GM19455 (cell line): ENCODE data around the gene RECK.
"Not testable (repeated sequence)": the region's sequence is repeated elsewhere in the genome, so short reads cannot be mapped to it uniquely, and the experiment has no call there.

Experiments used
- ATAC-seq: cut with Tn5 transposase; IDR thresholded peaks from one replicate; pipeline ENCODE4 v1.9.1; 2021; ENCODE audit not compliant: unreplicated experiment

The RECK gene

DNA sequence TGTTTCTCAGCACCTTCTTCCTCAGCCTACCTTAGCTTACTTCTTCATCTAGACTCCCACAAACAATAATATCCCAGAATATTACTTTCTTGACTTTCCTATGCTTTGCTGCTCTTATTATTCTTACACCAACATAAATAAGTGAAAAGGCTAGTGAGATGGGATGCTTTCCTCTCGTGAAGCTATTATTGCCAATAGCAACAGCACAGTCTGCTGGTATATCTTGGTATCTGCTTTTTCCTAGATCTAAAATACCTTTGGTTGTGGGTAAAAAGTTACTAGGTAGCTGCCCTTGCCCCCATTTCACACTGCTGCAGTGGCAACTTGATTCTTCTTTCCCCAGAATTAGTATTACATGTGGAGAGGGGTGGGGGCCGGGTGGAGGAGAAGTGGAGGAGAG lies 73.7 kb downstream of the RECK start:
- no peak for ATAC-seq

DNA sequence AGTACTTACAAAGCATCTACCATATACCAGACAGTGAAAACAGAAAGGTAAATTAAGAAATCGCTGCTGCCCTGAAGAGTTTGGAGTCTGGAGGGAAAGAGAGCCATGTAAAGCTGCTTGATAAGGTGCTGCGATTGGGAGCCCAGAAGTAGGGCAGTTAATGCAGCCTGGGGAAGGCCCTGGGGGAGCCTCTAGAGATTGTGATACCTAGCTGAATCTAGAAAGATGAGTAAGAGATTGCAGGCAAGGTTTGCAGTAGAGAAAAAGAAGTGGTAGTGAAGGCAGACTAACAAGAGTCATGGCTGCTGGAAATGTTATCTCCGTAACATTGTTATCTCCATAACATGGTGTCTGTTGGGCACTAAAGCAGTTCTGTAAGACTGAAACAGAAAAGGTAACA lies 75.8 kb downstream of the RECK start:
- ATAC-seq, result no peak

DNA sequence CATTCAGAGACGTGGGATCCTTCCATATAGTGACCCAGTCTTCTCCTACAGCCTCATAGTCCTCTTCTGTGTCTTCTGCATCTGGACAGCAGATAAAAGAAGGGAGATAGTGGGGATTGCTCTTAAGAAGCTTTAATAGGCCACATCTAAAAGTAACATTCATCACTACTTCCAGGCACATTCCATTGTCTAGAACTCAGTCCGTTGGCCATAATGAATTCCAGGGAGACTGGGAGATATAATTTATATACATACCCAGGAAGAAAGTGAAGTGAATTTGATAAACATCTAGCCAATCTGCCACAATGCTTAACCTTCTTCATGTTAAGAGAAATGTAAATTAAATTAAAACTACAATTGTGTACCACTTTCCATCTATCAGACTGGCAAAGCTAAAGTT lies 77.3 kb downstream of the RECK start:
- ATAC-seq, result no peak

DNA sequence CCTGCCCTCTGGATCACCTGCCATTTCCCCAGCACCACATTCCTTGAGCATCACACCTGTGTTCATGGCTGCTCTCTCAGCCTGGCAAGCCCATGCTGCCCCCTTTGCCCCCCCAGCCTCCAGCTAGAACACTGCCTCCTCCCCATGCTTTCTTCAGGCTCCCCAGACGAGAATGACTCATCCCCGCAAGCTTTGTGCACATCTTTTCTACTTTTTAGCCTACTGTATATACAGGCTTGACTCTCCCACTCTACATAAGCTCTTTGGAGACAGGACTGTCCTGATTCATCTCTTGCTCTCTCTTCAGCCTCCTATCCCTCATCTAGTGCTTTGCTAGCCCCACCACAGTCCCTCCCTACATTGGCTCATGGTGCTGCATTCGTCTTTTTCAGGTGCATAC lies 79.9 kb downstream of the RECK start:
- no peak for ATAC-seq

DNA sequence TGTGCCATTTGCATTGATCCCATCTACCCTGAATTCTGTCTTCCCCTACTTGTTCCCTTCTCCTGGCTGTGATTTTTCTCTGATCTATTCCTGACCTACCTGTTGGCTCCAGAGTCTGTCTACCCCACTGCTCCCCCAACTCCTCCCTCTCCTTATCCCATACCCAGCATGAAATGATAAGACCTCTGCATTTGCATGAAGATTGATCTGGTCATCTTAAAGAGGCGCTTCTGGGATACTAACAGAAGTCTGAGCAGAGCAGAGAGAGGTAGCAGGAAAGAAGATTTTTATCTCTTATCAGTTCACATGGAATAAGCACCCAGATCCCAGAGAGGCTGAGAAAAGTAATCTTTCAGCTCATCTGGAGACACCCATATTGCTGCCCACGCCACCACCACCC lies 81.5 kb downstream of the RECK start:
- ATAC-seq, result no peak

GRCh38 chr9:36118706-36119105 lies 82.0 kb downstream of the RECK start:
- no peak for ATAC-seq

DNA sequence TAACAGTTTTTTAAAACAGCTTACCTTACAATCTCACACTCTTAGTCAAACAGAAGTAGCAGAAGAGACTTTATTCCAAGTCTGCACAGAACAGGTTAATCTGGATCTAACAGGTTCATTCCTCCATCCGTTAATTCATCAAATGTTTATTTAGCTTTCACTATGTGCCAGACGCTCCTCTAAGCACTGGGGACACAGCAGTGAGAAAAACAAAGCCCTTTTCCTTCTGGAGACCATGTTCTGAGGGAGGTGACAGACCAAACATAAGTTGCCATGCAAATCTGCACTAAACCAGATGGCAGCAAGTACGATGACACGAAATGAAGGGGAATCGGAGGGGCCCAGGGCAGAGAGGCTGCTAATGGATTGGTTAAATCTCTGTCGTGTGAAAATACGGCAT lies 82.8 kb downstream of the RECK start:
- no peak for ATAC-seq

DNA sequence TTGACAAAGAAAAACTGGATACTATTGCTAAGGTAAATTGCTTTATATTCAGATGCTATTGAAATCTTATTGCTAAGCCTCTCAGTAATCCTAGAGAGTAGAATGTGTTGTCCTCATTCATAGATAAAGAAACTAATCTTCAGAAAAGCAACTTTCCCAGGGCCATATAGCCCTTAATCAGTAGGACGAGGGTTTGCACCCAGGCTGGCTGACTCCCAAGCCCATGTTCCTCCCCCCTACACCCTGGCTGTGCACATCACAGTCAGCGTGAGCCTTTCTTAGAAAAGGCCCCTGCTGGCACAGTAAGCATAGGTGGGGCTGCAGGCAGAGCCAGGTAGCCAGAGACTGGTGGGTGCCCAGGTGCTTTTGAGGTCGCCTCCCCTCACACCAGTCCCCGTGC lies 84.0 kb downstream of the RECK start:
- ATAC-seq, result no peak

DNA sequence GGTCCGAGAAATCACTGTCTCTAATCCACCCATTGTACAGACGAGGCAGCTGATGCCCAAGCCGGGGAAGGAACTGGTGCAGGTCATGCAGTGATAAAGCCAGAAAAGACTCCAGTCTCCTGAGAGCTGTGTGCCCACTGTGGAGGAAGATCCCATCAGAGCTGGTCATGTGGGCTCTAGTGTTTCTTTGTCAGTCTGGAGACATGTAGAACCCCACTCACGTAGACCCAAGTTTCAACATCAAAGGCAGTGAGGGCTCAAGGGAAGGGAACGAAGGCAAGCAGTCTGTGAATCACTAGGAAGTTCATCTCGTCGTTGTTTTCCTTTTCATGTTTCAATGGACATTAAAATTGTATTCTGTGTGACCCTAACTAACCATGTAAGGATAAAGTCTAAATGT lies 85.3 kb downstream of the RECK start:
- ATAC-seq, result no peak

DNA sequence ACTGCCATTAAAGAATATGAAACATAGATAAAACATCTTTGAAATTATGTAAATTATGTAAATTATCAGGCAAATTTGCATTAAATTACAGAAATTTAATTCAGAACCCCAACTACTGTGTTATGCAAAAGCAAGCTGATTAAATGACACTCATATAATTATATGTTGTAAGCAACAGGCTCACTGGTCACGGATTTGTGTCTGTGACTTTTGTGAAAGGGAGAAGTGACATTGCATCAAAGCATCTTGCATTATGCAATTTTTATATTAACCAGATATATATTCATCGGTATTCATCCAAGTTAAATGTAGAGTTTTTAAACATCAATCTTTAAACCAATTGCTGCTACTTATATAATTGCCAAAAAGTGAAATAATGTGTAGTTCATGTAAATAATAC lies 86.8 kb downstream of the RECK start:
- no peak for ATAC-seq

- no peak for ATAC-seq
These were observed 88.5 kb downstream of the RECK start for GRCh38 chr9:36125062-36125855.

DNA sequence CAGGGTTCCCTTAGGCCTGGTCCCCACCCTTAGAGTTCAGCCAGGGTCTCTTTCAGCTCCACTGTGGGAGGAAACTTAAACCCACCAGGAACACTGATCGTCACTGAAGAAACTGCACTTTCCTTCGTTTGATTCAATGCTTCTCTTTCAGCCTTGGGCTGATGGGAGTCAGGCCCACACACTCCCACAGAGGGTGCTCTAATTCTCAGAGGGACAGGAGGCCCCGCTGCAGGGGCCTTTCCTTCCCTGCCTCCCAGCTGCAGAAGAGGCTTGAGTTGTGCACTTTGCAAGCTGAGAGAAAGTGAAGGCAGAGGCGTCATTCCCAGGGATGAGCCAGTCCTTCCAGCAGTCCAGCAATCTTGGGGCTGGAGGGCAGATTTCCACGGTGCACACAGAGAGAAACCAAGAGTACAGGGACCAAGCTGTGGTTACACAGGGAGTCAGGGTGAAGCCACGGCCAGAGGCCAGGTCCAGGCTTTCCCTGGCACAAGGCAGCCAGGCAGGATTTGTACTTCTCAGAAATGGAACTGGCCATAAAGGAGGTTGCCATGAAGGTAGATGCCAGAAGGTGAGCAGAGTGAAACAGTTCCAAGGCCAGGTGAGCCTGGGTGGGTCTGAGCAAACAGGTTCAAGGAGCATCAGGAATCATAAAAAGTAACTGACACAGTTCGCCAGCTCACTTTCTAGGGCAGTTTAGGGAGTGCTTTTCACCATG lies 89.5 kb downstream of the RECK start:
- ATAC-seq, result no peak

GRCh38 chr9:36127652-36128244 lies 91.0 kb downstream of the RECK start:
- no peak for ATAC-seq

- no peak for ATAC-seq
These were observed 91.6 kb downstream of the RECK start for GRCh38 chr9:36128349-36128748.

DNA sequence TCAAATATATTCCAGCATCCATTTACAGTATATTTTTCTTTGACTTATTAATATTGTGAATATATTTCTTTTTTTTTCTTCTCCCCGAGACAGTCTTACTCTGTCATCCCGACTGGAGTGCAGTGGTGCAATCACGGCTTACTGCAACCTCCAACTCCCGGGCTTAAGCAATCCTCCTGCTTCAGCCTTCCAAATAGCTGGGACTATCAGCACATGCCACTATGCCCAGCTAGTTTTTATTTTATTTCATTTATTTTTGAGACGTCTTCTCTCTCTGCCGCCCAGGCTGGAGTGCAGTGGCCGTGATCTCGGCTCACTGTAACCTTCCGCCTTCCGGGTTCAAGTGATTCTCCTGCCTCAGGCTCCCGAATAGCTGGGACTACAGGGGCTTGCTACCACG lies 92.4 kb downstream of the RECK start:
- ATAC-seq, result no peak

DNA sequence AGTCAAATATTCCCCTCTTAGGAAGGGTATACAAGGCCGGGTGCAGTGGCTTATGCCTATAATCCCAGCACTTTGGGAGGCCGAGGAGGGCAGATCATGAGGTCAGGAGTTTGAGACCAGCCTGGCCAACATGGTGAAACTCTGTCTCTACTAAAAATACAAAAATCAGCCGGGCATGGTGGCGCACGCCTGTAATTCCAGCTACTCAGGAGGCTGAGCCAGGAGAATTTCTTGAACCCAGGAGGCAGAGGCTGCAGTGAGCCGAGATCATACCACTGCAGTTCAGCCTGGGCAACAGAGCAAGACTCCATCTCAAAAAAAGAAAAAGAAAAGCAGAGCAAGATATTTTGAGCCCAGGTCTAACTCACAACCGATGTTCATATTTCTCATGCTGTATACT lies 95.0 kb downstream of the RECK start:
- not testable (repeated sequence) for ATAC-seq

GRCh38 chr9:36132086-36132485 lies 95.4 kb downstream of the RECK start:
- no peak for ATAC-seq

DNA sequence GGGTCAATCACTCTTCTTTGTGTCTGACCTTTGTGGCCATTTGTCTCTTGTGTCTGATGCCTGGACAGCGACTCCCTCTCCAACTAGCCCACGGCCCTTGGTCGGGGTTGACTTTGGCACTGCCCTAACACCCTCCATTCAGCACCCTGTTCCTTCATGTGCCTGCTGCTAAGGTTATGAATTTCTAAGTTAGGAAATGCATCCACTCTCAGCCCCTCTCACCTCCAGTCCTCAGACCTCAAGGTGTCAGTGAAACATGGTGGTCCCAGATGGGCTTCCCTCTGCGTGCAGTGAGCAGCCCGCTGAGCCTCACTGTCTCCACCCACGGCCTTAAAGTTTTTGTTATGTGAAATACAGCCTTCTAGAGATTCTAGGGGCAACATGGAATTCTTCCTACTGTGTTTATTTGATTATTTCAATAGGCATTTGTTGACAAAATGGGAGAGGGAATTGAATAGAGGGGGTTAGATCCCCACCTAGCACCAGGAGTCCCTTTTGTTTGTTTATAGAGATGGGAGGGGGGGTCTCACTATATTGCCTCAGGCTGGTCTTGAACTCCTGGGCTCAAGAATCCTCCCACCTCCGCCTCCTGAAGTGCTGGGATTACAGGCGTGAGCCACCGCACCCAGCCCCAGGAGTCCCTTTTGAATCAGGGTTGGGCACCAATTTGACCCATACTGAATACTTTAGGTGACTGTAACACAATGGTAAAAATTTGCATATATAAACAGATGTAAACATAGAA lies 98.2 kb downstream of the RECK start:
- ATAC-seq, result no peak

- ATAC-seq, result no peak
These were observed 99.1 kb downstream of the RECK start for GRCh38 chr9:36135741-36136271.

GRCh38 chr9:36136272-36136893 lies 99.7 kb downstream of the RECK start, which contains the start of gene GLIPR2:
Gene GLIPR2, plus strand, starts transcription at chr9:36136733. Its CDS starts 46 bp downstream, at chr9:36136779.
- peak; percentile 95 for ATAC-seq
